ENCODE measurements around the gene FHOD3.

DNA sequence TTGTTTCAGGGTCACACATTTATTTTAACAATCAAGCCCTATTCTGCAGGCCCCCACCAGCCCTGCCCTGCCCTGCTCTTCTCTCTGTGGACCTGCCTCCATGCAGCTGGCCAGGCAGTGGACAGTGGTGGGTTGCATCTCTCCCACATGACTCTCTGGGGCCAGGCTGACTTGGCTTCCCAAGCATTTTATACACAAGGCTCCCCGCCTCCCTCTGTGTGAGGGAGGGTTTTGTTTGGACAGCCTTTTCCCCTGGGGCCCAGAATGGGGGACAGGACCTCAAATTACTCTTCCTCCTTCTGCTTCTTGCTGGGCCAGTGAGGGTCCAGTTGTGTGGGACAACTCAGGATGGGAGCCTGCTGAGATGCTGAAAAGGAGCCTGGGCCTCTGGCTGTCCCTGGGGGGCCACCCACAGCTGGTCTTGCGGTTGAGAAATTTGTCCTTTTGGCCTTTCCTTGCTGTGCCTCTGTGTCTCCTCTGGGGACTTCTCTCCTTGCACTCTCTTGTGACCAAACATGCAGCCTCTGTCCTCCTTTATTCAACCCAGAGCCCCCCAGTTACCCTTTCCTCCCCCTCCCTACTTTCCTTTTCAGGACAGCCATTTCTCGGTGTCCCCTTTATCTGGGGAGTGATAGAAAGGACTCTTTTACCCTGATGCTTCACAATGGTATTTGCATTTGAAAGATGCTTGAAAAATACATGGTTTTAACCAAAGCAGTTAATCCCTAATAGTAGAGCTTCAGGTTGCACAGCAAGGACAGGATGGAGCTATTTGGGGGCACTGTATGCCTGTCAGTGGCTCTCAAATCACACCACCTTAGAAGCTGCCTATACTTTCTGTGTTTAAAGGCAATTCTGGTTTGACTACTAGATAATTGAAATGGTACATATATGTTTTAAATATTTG is 151.1 kb downstream of the FHOD3 start:
- TF ChIP-seq, protein P1, sequence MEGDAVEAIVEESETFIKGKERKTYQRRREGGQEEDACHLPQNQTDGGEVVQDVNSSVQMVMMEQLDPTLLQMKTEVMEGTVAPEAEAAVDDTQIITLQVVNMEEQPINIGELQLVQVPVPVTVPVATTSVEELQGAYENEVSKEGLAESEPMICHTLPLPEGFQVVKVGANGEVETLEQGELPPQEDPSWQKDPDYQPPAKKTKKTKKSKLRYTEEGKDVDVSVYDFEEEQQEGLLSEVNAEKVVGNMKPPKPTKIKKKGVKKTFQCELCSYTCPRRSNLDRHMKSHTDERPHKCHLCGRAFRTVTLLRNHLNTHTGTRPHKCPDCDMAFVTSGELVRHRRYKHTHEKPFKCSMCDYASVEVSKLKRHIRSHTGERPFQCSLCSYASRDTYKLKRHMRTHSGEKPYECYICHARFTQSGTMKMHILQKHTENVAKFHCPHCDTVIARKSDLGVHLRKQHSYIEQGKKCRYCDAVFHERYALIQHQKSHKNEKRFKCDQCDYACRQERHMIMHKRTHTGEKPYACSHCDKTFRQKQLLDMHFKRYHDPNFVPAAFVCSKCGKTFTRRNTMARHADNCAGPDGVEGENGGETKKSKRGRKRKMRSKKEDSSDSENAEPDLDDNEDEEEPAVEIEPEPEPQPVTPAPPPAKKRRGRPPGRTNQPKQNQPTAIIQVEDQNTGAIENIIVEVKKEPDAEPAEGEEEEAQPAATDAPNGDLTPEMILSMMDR (IDR thresholded peaks at IDR 0.05): no peak
- no peak for TF ChIP-seq POLR2A (IDR thresholded peaks at IDR 0.05)
- TF ChIP-seq POLR2AphosphoS5 (IDR thresholded peaks at IDR 0.05; ENCODE audit: insufficient read depth in 1 of 2, low read depth in 1 of 2): no peak
